ENCODE data around the gene AIPL1.

DNA sequence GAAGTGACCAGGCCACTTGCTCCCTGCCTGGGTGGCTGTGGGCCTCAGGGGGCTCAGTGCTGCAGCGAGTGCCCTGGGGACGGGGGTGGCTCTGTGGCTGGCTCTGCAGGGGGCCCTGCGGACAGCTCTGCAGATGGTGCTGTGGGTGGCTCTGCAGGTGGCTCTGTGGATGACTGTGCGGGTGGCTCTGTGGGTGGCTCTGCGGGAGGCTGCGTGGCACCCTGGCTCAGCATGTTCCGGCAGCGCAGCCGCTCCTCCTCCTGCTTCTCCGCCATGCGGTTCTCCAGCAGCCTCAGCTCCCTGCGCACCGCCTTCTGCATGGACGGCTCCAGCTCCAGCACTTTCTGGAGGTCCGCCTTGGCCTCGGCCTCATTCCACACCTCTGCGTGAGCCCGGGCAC lies 9.5 kb downstream of the AIPL1 start:
- TF ChIP-seq, protein P1, sequence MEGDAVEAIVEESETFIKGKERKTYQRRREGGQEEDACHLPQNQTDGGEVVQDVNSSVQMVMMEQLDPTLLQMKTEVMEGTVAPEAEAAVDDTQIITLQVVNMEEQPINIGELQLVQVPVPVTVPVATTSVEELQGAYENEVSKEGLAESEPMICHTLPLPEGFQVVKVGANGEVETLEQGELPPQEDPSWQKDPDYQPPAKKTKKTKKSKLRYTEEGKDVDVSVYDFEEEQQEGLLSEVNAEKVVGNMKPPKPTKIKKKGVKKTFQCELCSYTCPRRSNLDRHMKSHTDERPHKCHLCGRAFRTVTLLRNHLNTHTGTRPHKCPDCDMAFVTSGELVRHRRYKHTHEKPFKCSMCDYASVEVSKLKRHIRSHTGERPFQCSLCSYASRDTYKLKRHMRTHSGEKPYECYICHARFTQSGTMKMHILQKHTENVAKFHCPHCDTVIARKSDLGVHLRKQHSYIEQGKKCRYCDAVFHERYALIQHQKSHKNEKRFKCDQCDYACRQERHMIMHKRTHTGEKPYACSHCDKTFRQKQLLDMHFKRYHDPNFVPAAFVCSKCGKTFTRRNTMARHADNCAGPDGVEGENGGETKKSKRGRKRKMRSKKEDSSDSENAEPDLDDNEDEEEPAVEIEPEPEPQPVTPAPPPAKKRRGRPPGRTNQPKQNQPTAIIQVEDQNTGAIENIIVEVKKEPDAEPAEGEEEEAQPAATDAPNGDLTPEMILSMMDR (conservative IDR thresholded peaks at IDR 0.05; ENCODE audit: low read length) = no peak
- TF ChIP-seq EZH2phosphoT487 (IDR thresholded peaks at IDR 0.05; ENCODE audit: borderline replicate concordance, low read depth, low read length) = no peak
